HepG2 (cell line): ENCODE measurements around the gene TXNDC12. TPM values are rescaled to one million over a fixed set of nuclear protein-coding genes. Genes with fewer than 3 reads are reported as not detected.

Experiments
- ATAC-seq: fragments of 200-7000 bp; cut with Tn5 transposase; 3 replicates; pipeline ENCODE4 v1.9.1; 2020; ENCODE audit warnings: mild to moderate bottlenecking, moderate library complexity
- BruUV-seq: library from RNA; stranded (reverse); fragments of 400-500 nt; replicated peaks from 2 replicates; lab custom pipeline; 2021; lab: Mats Ljungman, UMichigan
- CTCF ChIA-PET: fragments of 300-600 bp; formaldehyde crosslinking; extraction: SDS; loops from one replicate; lab custom pipeline; 2021; ENCODE audit warnings: low total read pairs, inconsistent platforms, low intra/inter-chr PET ratio; lab: Yijun Ruan, JAX
- POLR2A ChIA-PET: fragments of 350-600 bp; sonication (Branson Sonifier 250); formaldehyde crosslinking; loops from one replicate; lab custom pipeline; 2020; ENCODE audit warnings: antibody characterized with exemption, inconsistent platforms; lab: Yijun Ruan, JAX
- DNase-seq: peaks from one replicate; pipeline ENCODE4 v3.0.0-alpha.2; 2015; ENCODE audit warnings: low spot score
- FAIRE-seq: peaks from 3 replicates; lab custom pipeline; 2011; peaks lifted over from hg19 to GRCh38; lab: Jason Lieb, UNC
- H2AFZ ChIP-seq: one replicate; pipeline ENCODE4 v1.6.1; 2011; ENCODE audit warnings: low read length, inconsistent platforms
- H3K27ac ChIP-seq: fragments of 300-600 bp; 3 replicates; pipeline ENCODE4 v1.8.0; 2011; ENCODE audit warnings: mixed run types, mild to moderate bottlenecking, mixed read lengths, low read length, inconsistent platforms; ENCODE audit not compliant: insufficient read depth; ENCODE audit errors: extremely low read length
- H3K27me3 ChIP-seq, 2 experiments: fragments of 200-600 bp in 1 of 2; 2 replicates in 1 of 2; 3 replicates in 1 of 2; pipeline versions ENCODE4 v1.6.0 to v1.8.0; 2011; ENCODE audit warnings: low read length in 2 of 2, mild to moderate bottlenecking in 2 of 2, moderate library complexity in 2 of 2, inconsistent platforms in 1 of 2; ENCODE audit not compliant: insufficient read depth in 2 of 2, control insufficient read depth in 1 of 2
- H3K36me3 ChIP-seq, 2 experiments: fragments of 200-600 bp in 1 of 2; replicated peaks in 1 of 2; 2 replicates in 1 of 2; 3 replicates in 1 of 2; pipeline versions ENCODE4 v1.5.1 to v1.8.0; 2011; ENCODE audit warnings: low read length in 2 of 2, inconsistent platforms in 1 of 2; ENCODE audit not compliant: insufficient read depth in 2 of 2, control insufficient read depth in 1 of 2
- H3K4me1 ChIP-seq: 2 replicates; pipeline ENCODE4 v1.5.1; 2012; ENCODE audit warnings: low read length, inconsistent platforms; ENCODE audit not compliant: insufficient read depth
- H3K4me2 ChIP-seq: 2 replicates; pipeline ENCODE4 v1.6.0; 2011; ENCODE audit warnings: low read depth, low read length, inconsistent platforms
- H3K4me3 ChIP-seq, 3 experiments: fragments of 200-600 bp in 1 of 3; sonication (generic), shearing (Covaris generic) in 1 of 3; replicated peaks in 1 of 3; 2 replicates each; pipeline ENCODE4 v1.5.1; 2011 to 2016; ENCODE audit warnings: low read length in 3 of 3, inconsistent platforms in 2 of 3, low read depth in 2 of 3, mild to moderate bottlenecking in 2 of 3, control low read depth in 1 of 3, mixed read lengths in 1 of 3; ENCODE audit not compliant: insufficient read depth in 1 of 3
- H3K79me2 ChIP-seq: one replicate; pipeline ENCODE4 v1.6.1; 2011; ENCODE audit warnings: low read length, inconsistent platforms; ENCODE audit not compliant: insufficient read depth
- H3K9ac ChIP-seq: 2 replicates; pipeline ENCODE4 v1.6.0; 2011; ENCODE audit warnings: mild to moderate bottlenecking, low read depth, low read length, inconsistent platforms; ENCODE audit not compliant: insufficient read depth
- H3K9me3 ChIP-seq: 2 replicates; pipeline ENCODE4 v1.5.1; 2012; ENCODE audit warnings: mild to moderate bottlenecking, low read length
- H4K20me1 ChIP-seq: 2 replicates; pipeline ENCODE4 v1.6.0; 2011; ENCODE audit warnings: inconsistent platforms, mild to moderate bottlenecking, low read length, moderate library complexity; ENCODE audit not compliant: insufficient read depth
- AHDC1 ChIP-seq: sonication (generic); formaldehyde crosslinking; IDR thresholded peaks from 2 replicates; pipeline ENCODE4 v1.5.1; 2020; ENCODE audit warnings: mild to moderate bottlenecking, missing genetic modification reagents, borderline replicate concordance
- CTCF ChIP-seq: sonication (generic); formaldehyde crosslinking; IDR thresholded peaks from 2 replicates; pipeline ENCODE4 v1.5.0; 2020; ENCODE audit warnings: mild to moderate bottlenecking, missing genetic modification reagents, moderate library complexity
- FOXC1 ChIP-seq: sonication (generic); formaldehyde crosslinking; IDR thresholded peaks from 2 replicates; pipeline ENCODE4 v1.8.0; 2022; ENCODE audit warnings: mild to moderate bottlenecking, missing genetic modification reagents, borderline replicate concordance
- HOXD1 ChIP-seq: sonication (generic); formaldehyde crosslinking; IDR thresholded peaks from 2 replicates; pipeline ENCODE4 v1.5.0; 2020; ENCODE audit warnings: missing genetic modification reagents
- KDM5A ChIP-seq: fragments of 200-600 bp; sonication (generic); IDR thresholded peaks from 2 replicates; pipeline ENCODE4 v1.7.0; 2018; ENCODE audit warnings: antibody characterized with exemption, mild to moderate bottlenecking, low read length, borderline replicate concordance
- PRMT3 ChIP-seq: sonication (generic); formaldehyde crosslinking; IDR thresholded peaks from 2 replicates; pipeline ENCODE4 v1.8.1; 2022; ENCODE audit warnings: low read depth, mild to moderate bottlenecking, moderate library complexity, missing genetic modification reagents, borderline replicate concordance
- SKI ChIP-seq: fragments of 450-650 bp; IDR thresholded peaks from one replicate; pipeline ENCODE4 v1.6.1; 2018; ENCODE audit warnings: mild to moderate bottlenecking; ENCODE audit not compliant: partially characterized antibody
- THAP9 ChIP-seq: sonication (generic); formaldehyde crosslinking; IDR thresholded peaks from 2 replicates; pipeline ENCODE4; 2020; ENCODE audit warnings: missing genetic modification reagents, mild to moderate bottlenecking, borderline replicate concordance
- WGBS: methylation state at CpG from one replicate; pipeline ENCODE4 v1.1.6; 2017; ENCODE audit warnings: low lambda C conversion rate; 5-methylcytosine and 5-hydroxymethylcytosine counted together
- in situ Hi-C: cut with HindIII; loops from 2 replicates; pipeline ENCODE4 v1.10.0; 2017; ENCODE audit warnings: low pct_unique_long_range_greater_than_20kb; ENCODE audit not compliant: extremely low pct_ligation_motif_present
- intact Hi-C: fragments of 100-400 bp; cut with micrococcal nuclease; formaldehyde crosslinking; loops from one replicate; pipeline ENCODE4 v1.10.0; 2022; ENCODE audit not compliant: unreplicated experiment
- polyA plus RNA-seq, 8 experiments: library from polyadenylated mRNA; depleted of rRNA in 3 of 8; stranded (reverse) in 7 of 8; unstranded in 1 of 8; fragments of >200 nt; fragmentation: Illumina TruSeq in 4 of 8; extraction: Trizol in 4 of 8; gene quantifications; 2 replicates each; pipeline versions ENCODE4 v1.2.1 to v1.2.3, GENCODE V29; 2011 to 2016; ENCODE audit warnings: low read depth in 4 of 8, missing spikeins in 1 of 8, mixed read lengths in 1 of 8; ENCODE audit not compliant: insufficient read depth in 1 of 8
- total RNA-seq, 5 experiments: library from RNA; depleted of rRNA; stranded (reverse); fragments of >200 nt; fragmentation: Illumina TruSeq; extraction: Trizol; gene quantifications; 2 replicates each; pipeline ENCODE4 v1.2.3, GENCODE V29; 2016; ENCODE audit warnings: low read depth in 1 of 5

The TXNDC12 gene
- total and polyA plus RNA-seq, 2 of the 13 experiments (the other 11 are each of a cell fraction or from before 2014, with no cell fraction given): 65.6 to 67.2 TPM

- no peak for TF ChIP-seq AHDC1 (CRISPR knock-in tag)
- TF ChIP-seq KDM5A: peak; percentile 50
These were observed 823 bp upstream of the TXNDC12 start (continued) for GRCh38 chr1:52055866-52056162.

- DNase-seq (no peak), FAIRE-seq (no peak), ATAC-seq (no peak)
- peak overlapping the region; percentile 91 for H3K27ac ChIP-seq
- 4% methylated on average over 11 of the region's 13 CpGs for WGBS
- no peaks in the 10 kb centered on the region for H3K9me3 ChIP-seq
- POLR2A ChIA-PET: interaction anchor here (0.7 to 5.3 kb wide), 17 partner anchors 9 to 348 kb away, joined by 3 to 80 read pairs (median 4); partner anchors contain the start of gene KTI12
- intact Hi-C loops: loop anchor here (2.0 kb wide), 1 partner anchor 26 kb away; no protein-coding TSS in a partner anchor
- no peak overlapping the region for H2AFZ ChIP-seq
- H3K4me2 ChIP-seq: peak overlapping the region; percentile 81
- peaks cover 20% of the 10 kb centered on the region for H4K20me1 ChIP-seq
- H3K79me2 ChIP-seq: peaks cover 65% of the 10 kb centered on the region
- no peaks in the 10 kb centered on the region; a peak in 1 of 5 replicates for H3K27me3 ChIP-seq
- in situ Hi-C loops: no loop called here
- peaks cover 49% of the 10 kb centered on the region for H3K4me1 ChIP-seq
- H3K36me3 ChIP-seq: no peaks in the 10 kb centered on the region; a peak in 1 of 5 replicates
- no TSS peak for BruUV-seq
- peak overlapping the region; percentile 88 for H3K9ac ChIP-seq
- peak overlapping the region; percentile 85 to 89 (median 87) for H3K4me3 ChIP-seq
- CTCF ChIA-PET: no interaction called here
- TF ChIP-seq CTCF (CRISPR knock-in tag): 0 out of 2 replicates have a peak, but pooled peaks have one; percentile 1
- TF ChIP-seq THAP9 (CRISPR knock-in tag): no peak
- TF ChIP-seq HOXD1 (CRISPR knock-in tag): 0 out of 2 replicates have a peak, but pooled peaks have one; percentile 16
- no peak for TF ChIP-seq PRMT3 (CRISPR knock-in tag)
- TF ChIP-seq FOXC1 (CRISPR knock-in tag): no peak
- TF ChIP-seq SKI: no peak
These were observed 410 bp downstream of the TXNDC12 start for GRCh38 chr1:52054496-52055065.
